Activated naive CD4-positive, alpha-beta T cell treated with anti-CD3 and anti-CD28 coated beads, Interleukin-2, amount 50 U/mL, for 24 hours (primary cell): ENCODE measurements around the gene CPEB2.

Source experiments
- H3K27ac Mint-ChIP-seq: one replicate; pipeline ENCODE4 v1.8.0; 2021; ENCODE audit warnings: mild to moderate bottlenecking, mixed read lengths
- H3K27me3 Mint-ChIP-seq: one replicate; pipeline ENCODE4 v1.8.0; 2021; ENCODE audit warnings: mixed read lengths
- H3K36me3 Mint-ChIP-seq: one replicate; pipeline ENCODE4 v1.8.0; 2021; ENCODE audit warnings: mixed read lengths
- H3K4me1 Mint-ChIP-seq: one replicate; pipeline ENCODE4 v1.8.0; 2021; ENCODE audit warnings: mixed read lengths
- H3K4me3 Mint-ChIP-seq: one replicate; pipeline ENCODE4 v1.8.0; 2021; ENCODE audit warnings: mild to moderate bottlenecking, mixed read lengths
- H3K9me3 Mint-ChIP-seq: one replicate; pipeline ENCODE4 v1.8.0; 2021; ENCODE audit warnings: mixed read lengths

The CPEB2 gene

GRCh38 chr4:15003891-15004738, 1.8 kb downstream of the CPEB2 start:
- peak overlapping the region; percentile 87 for H3K4me3 Mint-ChIP-seq
- peaks cover 33% of the 10 kb centered on the region for H3K4me1 Mint-ChIP-seq
- H3K27me3 Mint-ChIP-seq = no peaks in the 10 kb centered on the region
- no peak overlapping the region for H3K27ac Mint-ChIP-seq
- H3K9me3 Mint-ChIP-seq = no peaks in the 10 kb centered on the region
- peaks cover 3% of the 10 kb centered on the region for H3K36me3 Mint-ChIP-seq

- no peaks in the 10 kb centered on the region for H3K27me3 Mint-ChIP-seq
- peak overlapping the region; percentile 61 for H3K27ac Mint-ChIP-seq
- H3K36me3 Mint-ChIP-seq = peaks cover 5% of the 10 kb centered on the region
- peak overlapping the region; percentile 87 for H3K4me3 Mint-ChIP-seq
- H3K9me3 Mint-ChIP-seq = no peaks in the 10 kb centered on the region
- peaks cover 37% of the 10 kb centered on the region for H3K4me1 Mint-ChIP-seq
These were observed 2.5 kb downstream of the CPEB2 start for GRCh38 chr4:15004739-15005301.

GRCh38 chr4:15005474-15006115, 3.3 kb downstream of the CPEB2 start:
- Mint-ChIP-seq H3K4me1 (peaks cover 43% of the 10 kb centered on the region), H3K36me3 (peaks cover 6% of the 10 kb centered on the region), H3K4me3 (peak overlapping the region; percentile 87), H3K27me3 (no peaks in the 10 kb centered on the region), H3K9me3 (no peaks in the 10 kb centered on the region), H3K27ac (peak overlapping the region; percentile 61)

- Mint-ChIP-seq H3K27me3 (no peaks in the 10 kb centered on the region), H3K9me3 (no peaks in the 10 kb centered on the region), H3K4me1 (peaks cover 37% of the 10 kb centered on the region), H3K36me3 (peaks cover 6% of the 10 kb centered on the region), H3K4me3 (peak overlapping the region; percentile 42), H3K27ac (no peak overlapping the region)
These were observed 4.2 kb downstream of the CPEB2 start for GRCh38 chr4:15006416-15007024.

- Mint-ChIP-seq H3K9me3 (no peaks in the 10 kb centered on the region), H3K4me1 (peaks cover 43% of the 10 kb centered on the region), H3K27ac (peak overlapping the region; percentile 33), H3K27me3 (no peaks in the 10 kb centered on the region), H3K4me3 (no peak overlapping the region), H3K36me3 (peaks cover 9% of the 10 kb centered on the region)
These were observed 4.9 kb downstream of the CPEB2 start for GRCh38 chr4:15007201-15007600.

GRCh38 chr4:15010038-15010585, 7.8 kb downstream of the CPEB2 start:
- H3K36me3 Mint-ChIP-seq = peaks cover 11% of the 10 kb centered on the region
- H3K4me1 Mint-ChIP-seq = peaks cover 49% of the 10 kb centered on the region
- H3K9me3 Mint-ChIP-seq = no peaks in the 10 kb centered on the region
- H3K27me3 Mint-ChIP-seq = no peaks in the 10 kb centered on the region
- H3K4me3 Mint-ChIP-seq = no peak overlapping the region
- no peak overlapping the region for H3K27ac Mint-ChIP-seq

- Mint-ChIP-seq H3K9me3 (no peaks in the 10 kb centered on the region), H3K27ac (no peak overlapping the region), H3K4me1 (peaks cover 47% of the 10 kb centered on the region), H3K27me3 (no peaks in the 10 kb centered on the region), H3K36me3 (peaks cover 14% of the 10 kb centered on the region), H3K4me3 (no peak overlapping the region)
These were observed 8.9 kb downstream of the CPEB2 start for GRCh38 chr4:15011166-15011565.

- no peak overlapping the region for H3K4me3 Mint-ChIP-seq
- H3K9me3 Mint-ChIP-seq = no peaks in the 10 kb centered on the region
- peaks cover 41% of the 10 kb centered on the region for H3K4me1 Mint-ChIP-seq
- H3K27me3 Mint-ChIP-seq = no peaks in the 10 kb centered on the region
- H3K27ac Mint-ChIP-seq = no peak overlapping the region
- peaks cover 14% of the 10 kb centered on the region for H3K36me3 Mint-ChIP-seq
These were observed 9.9 kb downstream of the CPEB2 start for GRCh38 chr4:15012017-15012788.

GRCh38 chr4:15013585-15013984, 11.3 kb downstream of the CPEB2 start:
- no peak overlapping the region for H3K27ac Mint-ChIP-seq
- H3K27me3 Mint-ChIP-seq = no peaks in the 10 kb centered on the region
- peaks cover 11% of the 10 kb centered on the region for H3K36me3 Mint-ChIP-seq
- H3K9me3 Mint-ChIP-seq = no peaks in the 10 kb centered on the region
- H3K4me1 Mint-ChIP-seq = peaks cover 43% of the 10 kb centered on the region
- H3K4me3 Mint-ChIP-seq = no peak overlapping the region

- Mint-ChIP-seq H3K4me3 (no peak overlapping the region), H3K27me3 (no peaks in the 10 kb centered on the region), H3K27ac (no peak overlapping the region), H3K4me1 (peaks cover 44% of the 10 kb centered on the region), H3K9me3 (no peaks in the 10 kb centered on the region), H3K36me3 (peaks cover 13% of the 10 kb centered on the region)
These were observed 12.9 kb downstream of the CPEB2 start for GRCh38 chr4:15015170-15015569.

- Mint-ChIP-seq H3K4me1 (peaks cover 57% of the 10 kb centered on the region), H3K4me3 (no peak overlapping the region), H3K9me3 (no peaks in the 10 kb centered on the region), H3K36me3 (peaks cover 11% of the 10 kb centered on the region), H3K27me3 (no peaks in the 10 kb centered on the region), H3K27ac (no peak overlapping the region)
These were observed 16.1 kb downstream of the CPEB2 start for GRCh38 chr4:15018361-15018760.

GRCh38 chr4:15020502-15021286, 18.4 kb downstream of the CPEB2 start:
- H3K27ac Mint-ChIP-seq = no peak overlapping the region
- H3K27me3 Mint-ChIP-seq = no peaks in the 10 kb centered on the region
- no peaks in the 10 kb centered on the region for H3K9me3 Mint-ChIP-seq
- no peak overlapping the region for H3K4me3 Mint-ChIP-seq
- H3K4me1 Mint-ChIP-seq = peaks cover 60% of the 10 kb centered on the region
- H3K36me3 Mint-ChIP-seq = peaks cover 15% of the 10 kb centered on the region

- Mint-ChIP-seq H3K27me3 (no peaks in the 10 kb centered on the region), H3K27ac (peak overlapping the region; percentile 30), H3K4me3 (no peak overlapping the region), H3K9me3 (no peaks in the 10 kb centered on the region), H3K36me3 (peaks cover 14% of the 10 kb centered on the region), H3K4me1 (peaks cover 56% of the 10 kb centered on the region)
These were observed 19.0 kb downstream of the CPEB2 start for GRCh38 chr4:15021311-15021710.

GRCh38 chr4:15021946-15022345, 19.7 kb downstream of the CPEB2 start:
- Mint-ChIP-seq H3K27me3 (no peaks in the 10 kb centered on the region), H3K27ac (no peak overlapping the region), H3K4me1 (peaks cover 56% of the 10 kb centered on the region), H3K36me3 (peaks cover 14% of the 10 kb centered on the region), H3K4me3 (no peak overlapping the region), H3K9me3 (no peaks in the 10 kb centered on the region)
